Activated CD4-positive, alpha-beta T cell treated with anti-CD3 and anti-CD28 coated beads, Interleukin-2, Interleukin-4, amounts not matched to agents 100 ng/mL and 50 ng/mL, durations not matched to agents 16 hours and 8 hours (primary cell): ENCODE results near the gene MLEC.
"Not testable (repeated sequence)": the region's sequence is repeated elsewhere in the genome, so short reads cannot be mapped to it uniquely, and the experiment has no call there.

Experiments used
- DNase-seq: peaks from one replicate; pipeline ENCODE4 v3.0.0-alpha.2; 2020; ENCODE audit warnings: low spot score

The MLEC gene

DNA sequence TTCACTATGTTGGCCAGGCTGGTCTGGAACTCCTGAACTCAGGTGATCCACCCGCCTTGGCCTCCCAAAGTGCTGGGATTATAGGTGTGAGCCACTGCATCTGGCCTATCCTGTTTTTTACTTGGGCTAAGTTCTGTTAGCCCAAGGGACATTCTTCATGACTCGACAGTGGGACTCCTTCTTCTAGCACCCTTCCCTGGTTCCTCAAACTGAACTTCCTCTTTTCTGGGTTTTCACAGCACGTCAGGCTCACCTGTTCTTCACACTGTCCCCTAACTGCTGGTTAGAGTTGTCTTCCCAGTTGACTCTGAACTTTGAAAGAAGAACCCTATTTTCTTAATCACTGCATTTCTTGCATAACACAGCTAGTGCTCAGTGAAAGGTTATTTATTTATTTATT lies 24.1 kb upstream of the MLEC start:
- no peak for DNase-seq

DNA sequence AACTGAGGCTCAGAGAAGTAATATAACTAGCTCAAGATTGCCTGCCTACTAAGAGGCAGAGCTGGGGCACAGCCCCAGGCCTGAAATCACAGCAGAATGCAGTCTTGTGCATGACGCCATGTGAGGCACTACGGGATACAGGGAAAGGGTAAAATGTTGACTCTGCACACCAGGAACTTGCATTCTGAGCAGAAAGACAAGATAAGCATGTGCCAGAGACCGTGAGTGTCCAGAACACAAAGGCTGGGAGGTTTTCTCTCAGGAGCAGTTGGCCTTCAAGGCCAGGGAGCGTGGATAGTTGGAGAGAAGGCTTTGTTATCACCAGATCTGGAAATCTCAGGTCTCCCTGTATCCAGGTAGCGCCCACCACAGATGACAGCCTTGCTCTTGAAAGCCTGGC lies 23.2 kb upstream of the MLEC start:
- DNase-seq, result no peak

DNA sequence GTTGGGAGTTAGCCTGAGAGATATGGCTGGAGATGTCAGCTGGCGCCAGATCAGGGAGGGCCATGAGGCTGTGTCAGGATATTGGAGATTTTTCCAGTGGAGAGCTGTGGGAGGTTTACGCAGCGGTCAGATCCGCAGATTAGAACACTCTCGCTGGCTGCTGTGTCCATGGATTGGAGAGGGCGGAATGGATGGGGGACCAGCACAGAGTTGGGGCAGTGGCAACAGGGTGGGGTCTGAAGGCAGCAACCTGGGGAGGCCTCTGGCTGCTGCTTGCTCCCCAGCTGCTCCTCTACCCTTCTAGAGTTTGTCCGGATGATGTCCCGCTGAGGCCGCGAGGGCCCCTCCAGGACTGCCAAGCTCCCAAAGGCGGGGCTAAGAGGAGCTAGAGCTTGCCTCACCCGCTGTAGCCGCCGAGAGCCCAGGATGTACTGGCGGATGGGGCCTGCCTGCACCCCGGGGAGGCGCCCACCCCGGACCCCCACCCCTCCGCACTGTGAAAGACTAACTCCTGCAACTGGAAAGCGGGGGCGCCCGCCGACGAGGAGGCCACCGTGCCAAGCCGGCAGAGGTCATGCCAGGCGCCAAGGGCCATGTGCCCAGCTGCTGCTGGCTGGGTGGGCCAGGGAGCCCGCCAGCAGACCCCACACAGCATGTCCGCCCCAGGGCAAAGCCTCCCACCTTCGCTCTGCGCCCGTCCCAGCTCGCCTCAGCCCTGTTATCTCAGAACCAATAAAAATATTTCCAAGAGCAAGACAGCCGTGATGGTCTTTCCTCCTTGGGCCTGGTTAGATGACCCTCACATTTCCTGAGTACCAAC lies 20.2 kb upstream of the MLEC start:
- DNase-seq, result no peak

DNA sequence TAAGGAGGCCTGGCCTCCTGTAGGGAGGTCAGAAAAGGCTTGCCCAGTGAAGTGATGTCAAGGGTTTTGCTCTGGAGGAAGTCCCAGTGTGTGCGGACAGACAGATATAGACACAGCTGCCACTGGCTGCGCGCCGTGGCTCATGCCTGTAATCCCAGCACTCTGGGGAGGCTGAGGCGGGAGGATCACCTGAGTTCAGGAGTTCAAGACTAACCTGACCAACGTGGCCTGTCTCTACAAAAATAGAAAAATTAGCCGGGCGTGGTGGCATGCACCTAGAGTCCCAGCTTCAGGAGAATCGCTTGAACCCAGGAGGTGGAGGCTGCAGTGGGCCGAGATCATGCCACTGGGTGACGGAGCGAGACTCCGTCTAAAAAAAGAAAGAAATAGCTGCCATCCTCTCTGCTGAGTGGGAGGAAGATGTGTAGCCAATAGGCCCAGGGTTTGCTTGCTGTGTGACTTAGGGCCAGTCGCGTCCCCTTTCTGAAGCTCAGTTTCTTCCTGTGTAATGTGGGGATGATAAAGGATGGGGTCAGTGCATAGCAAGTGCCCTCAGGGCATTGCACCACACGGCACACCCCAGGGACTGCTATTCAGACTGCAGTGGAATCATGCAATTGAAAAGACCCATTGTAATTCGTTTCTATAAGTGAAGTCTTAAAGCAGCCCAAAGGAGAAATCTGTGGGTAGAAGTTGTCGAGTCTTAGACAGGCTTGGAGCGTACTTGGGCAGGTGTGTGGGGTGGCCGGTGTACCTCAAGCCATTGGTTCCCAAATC lies 18.7 kb upstream of the MLEC start:
- DNase-seq, result no peak

DNA sequence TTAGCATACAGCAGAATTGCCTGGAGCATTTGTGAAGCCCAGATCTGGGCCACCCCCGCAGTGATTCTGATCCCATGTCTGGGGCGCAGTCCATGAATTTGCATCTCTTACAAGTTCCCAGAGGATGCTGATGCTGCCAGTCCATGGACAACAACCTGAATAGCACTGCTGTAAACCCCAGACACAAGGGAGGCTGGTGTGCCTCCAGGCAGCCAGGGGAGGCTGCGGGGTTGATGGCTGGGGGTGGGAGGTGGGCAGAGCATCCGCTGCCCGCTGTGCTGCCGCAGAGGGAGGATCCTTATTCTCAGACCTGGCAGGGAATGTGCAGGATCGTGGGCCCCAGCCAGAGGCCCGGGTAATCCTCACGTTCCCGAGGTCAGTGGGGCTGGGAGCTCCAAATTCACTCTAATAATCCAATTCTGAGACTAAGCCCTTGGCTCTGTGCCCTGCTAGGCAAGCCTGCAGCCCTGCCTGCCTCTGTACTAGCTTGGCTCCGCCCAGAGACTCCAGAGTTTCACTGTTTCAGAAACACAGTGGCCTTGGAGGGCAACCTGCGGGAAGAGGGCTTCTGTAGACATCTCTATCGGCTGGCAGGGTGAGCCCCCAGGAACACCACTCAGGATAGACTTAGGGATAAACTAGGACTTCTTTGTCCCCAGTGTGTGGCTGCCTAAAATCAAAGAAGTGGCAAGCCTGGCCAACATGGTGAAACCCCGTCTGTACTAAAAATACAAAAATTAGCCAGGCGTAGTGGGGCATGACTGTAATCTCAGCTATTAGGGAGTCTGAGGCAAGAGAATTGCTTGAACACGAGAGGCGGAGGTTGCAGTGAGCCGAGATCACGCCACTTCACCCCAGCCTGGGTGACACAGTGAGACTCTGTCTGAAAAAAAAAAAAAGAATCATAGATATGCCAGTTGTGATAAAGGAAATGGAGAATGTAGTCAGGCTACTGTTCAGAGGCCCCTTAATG lies 17.8 kb upstream of the MLEC start:
- no peak for DNase-seq

DNA sequence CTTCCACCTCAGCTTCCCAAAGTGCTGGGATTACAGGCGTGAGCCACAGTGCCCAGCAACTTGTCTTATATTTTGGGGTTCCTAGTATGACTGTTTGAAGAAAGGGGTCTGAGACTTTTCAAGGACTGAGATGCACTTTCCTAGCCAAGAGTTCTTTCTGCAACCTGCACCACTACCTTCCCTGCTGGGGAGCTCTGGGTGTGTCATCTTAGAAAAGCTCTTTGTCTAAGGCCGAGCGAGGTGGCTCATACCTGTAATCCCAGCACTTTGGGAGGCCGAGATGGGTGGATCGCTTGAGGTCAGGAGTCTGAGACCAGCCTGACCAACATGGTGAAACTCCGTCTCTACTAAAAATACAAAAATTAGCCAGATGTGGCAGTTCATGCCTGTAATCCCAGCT lies 16.7 kb upstream of the MLEC start:
- DNase-seq, result not testable (repeated sequence)

DNA sequence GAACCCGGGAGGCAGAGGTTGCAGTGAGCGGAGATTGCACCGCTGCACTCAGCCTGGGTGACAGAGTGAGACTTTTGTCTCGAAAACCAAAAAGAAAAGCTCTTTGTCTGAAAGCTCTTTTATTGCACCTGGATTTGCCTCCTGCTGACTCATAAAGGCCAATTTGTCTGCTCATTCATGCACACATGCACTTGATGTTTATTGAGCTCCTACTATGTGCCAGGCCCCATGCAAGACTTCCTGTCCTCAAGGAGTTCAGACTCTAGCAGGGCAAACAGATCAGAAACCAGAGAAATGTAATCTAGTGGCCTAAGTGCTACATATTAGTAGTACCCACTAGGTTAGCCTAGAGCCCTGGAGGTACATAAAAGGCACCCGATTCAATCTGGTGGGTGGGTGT lies 16.3 kb upstream of the MLEC start:
- no peak for DNase-seq

DNA sequence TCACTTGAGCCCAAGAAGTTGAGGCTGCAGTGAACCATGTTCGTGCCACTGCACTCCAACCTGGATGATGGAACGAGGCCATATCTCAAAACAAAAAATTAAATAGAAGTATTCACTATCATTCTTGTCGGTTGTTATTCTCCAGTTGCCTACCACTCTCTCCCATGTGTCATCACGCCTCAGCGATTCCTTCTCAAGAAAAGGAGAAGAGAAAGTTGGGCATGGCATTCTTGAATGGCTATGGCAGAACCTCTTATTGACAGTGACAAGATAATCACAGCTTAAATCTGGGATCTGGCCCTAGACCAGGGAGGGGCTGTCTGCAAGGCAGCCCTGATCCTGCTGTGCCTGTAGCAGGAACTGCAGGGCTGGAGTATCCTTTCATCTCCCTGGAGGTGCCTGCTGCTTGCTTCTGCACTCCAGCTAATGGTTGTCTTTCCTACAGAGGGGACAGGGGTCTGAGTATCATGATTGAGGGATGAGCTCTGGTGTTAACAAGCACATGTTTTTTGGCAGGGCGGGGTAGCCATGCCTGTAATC lies 12.8 kb upstream of the MLEC start:
- no peak for DNase-seq

DNA sequence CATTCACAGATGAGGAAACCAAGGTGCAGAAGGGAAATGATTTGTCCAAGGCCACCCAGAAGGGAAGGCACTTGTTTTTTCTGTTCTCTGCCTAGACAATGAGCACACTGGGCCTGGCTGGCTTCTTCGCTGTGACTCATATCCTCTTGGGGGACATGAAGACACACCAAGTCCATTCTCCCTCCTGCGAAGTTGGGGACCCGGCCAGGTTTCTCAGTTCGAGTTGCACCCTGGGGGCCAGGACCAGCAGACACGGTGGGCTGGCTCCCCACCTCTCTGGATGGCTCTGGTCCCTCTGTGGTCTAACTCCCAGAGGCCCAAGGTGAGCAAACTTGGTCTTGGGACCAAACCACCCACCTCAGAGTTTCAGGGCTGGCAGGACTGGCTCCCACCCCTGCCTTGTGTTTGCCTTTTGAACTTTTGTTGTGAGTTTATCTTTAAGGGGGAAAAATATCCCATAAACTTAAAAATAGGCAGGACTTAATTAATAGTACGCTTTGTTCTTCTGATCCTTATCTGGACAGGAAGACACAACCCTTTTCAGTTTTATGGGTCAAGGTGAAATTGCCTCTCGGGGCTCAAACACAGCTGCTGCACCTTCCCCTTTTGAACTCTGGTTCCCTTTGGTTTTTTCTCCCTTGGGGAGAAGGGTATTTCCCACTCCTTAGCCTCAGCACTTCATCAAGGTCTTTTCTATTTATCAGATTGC lies 9.0 kb upstream of the MLEC start:
- DNase-seq, result peak; percentile 67

DNA sequence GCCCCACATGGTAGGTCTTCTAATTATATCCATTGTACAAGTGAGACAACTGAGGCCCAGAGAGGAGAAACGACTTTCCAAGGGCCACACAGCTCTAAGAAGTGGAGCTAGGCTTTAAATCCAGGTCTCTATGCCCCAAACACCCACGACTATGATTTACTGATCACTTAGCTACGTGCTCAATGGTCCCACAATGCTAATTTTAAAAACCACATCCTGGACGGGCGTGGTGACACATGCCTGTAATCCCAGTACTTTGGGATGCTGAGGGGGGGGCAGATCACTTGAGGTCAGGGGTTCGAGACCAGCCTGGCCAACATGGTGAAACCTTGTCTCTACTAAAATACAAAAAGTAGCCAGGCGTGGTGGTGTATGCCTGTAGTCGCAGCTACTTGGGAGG lies 8.4 kb upstream of the MLEC start:
- DNase-seq, result no peak

DNA sequence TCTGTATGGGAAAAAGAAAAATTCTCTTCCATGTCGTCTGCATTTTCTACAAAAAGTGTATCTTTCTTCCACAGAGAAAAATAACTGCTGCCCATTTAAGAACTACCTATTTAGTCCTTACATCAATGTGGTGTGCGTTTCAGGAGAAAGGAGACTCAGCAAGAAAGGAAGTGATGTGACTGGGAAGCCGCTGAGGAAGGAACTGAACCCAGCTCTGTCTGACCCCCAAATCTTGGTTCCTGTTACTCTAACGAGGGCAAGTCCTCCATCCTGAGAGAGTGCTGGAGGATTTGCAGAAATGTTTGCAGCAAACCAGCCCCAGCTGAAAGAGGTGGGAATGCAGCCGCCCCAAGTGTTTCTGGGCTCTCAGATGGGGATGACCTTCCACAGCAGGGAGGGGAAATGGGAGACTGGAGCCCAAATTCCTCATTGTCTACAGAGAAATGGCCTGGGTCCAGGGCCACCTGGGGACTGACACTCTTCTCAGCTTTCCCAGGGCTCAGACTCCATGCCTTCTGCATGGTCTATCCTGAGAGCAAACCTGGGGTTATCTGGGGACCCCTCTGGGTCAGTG lies 6.7 kb upstream of the MLEC start:
- DNase-seq, result no peak

DNA sequence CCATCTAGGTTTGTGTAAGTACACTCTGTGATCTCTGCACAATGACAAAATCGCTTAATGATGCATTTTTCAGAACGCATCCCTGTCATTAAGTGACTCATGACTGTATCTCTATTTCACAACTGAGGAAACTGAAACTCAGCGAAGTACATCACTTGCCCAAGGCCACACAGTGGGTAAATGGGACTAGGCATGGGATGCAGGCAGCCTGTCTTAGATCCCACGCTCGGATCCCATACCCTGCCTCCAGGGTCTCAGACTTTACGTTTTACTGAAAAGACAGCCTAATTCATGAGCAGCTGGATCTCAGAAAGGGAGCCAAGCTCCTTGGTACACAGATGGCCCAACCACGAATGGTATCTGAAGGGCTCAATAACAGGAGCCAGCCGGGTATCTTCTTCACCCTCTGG lies 2.4 kb upstream of the MLEC start:
- DNase-seq, result peak; percentile 81

DNA sequence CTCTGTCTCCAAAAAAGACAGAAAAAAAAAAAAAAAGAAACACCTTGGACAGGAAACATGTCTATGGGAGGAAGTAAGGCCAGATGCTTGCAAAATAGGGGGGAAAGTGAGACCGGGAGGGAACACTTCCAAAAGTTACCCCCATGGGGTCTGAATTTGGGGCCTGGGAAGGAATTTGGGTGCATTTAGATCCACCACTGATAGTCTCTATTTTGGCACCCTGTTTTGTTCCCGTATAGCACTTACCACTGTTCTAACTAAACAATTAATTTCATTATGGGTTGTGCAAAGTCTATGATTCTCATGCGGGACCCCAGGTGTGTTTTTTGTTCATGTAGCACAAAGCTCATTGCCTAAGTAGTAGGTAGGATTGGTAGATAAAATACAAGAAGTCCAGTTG lies 1.4 kb upstream of the MLEC start:
- DNase-seq, result no peak

DNA sequence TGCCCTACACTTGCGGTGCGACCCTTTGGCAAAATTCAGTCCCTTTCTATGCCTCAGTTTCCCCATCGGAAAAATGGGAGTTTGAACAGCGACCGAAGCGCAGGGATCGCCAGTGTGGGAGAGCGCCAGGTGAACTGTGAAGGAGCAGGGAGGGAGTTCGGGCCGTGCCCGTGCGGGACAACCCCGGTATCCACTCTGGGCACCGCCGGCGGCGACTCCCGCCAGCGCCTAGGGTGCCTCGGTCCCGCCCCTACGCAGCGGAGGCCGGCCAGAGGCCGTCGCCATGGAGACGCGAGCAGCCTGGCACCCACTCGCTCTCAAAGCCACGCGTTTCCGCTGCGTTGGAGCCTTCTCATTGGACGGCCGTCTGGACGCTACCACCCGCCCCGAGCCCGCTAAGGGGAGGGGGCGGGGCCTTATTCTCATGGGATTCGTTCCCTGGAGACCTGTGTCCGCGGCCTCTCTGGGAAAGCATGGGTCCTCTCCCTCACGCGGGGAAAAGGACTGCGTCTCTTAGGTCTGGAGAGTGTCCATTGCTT lies 729 bp upstream of the MLEC start:
- DNase-seq, result peak; percentile 98

DNA sequence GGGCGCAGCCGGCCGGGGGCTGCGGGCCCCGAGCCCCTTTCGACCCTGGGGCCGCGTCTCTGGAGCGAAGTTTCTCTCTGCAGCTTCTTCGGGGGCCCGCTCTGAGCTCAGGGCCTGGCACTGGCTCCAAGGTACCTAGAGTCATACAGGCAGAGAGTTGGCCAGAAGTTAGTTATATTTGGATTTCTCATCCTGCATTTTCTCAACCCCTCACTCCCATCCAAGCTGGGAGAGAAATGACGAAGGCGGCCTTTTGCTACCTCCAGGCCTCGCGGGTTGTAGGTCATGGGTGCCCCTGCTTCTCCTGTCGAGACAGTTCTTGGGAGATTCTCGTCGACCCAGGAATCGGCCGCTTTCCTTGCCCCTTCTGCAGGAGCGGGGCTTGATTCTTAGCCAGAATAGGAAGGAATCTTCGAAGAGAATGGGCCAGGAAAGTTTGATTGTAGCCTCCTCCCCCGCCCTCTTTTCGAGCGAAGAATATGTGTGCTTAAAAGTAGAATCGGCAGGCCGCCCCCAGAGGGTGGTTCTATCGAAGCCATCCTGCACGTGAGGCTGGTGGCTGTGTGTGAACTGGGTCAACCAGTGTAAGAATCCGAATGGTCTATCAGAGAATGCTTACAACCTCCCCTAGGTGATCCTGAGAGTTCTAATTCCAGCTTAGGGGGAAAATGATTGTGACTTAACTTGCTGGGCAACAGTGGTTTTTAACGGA lies 785 bp downstream of the MLEC start:
- no peak for DNase-seq

DNA sequence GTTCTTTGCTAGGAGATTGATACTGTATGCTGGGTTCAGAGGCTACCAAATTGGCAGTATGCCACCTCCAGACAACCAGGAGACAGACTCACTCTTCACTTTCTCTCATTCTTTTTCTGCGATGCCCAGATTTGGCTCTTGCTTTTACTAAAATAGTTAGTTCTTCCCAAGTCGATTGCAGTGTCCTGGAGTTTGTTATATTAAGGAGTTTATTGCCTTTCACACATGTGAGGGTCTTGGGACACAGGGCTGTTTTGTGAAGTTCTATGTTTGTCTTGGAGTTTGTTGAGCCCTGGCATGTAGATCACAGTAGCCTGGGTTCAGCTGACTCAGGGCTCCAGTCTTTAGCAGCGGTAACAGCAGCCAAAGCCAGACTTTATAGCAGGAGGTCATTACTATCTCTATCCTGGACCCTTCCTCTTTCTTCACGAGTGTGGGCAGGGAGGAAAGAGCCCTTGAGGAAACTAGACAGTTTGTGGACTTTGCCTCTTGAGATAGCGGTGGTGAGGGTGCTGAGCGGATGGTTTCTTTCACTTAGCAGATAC lies 1.6 kb downstream of the MLEC start:
- no peak for DNase-seq

DNA sequence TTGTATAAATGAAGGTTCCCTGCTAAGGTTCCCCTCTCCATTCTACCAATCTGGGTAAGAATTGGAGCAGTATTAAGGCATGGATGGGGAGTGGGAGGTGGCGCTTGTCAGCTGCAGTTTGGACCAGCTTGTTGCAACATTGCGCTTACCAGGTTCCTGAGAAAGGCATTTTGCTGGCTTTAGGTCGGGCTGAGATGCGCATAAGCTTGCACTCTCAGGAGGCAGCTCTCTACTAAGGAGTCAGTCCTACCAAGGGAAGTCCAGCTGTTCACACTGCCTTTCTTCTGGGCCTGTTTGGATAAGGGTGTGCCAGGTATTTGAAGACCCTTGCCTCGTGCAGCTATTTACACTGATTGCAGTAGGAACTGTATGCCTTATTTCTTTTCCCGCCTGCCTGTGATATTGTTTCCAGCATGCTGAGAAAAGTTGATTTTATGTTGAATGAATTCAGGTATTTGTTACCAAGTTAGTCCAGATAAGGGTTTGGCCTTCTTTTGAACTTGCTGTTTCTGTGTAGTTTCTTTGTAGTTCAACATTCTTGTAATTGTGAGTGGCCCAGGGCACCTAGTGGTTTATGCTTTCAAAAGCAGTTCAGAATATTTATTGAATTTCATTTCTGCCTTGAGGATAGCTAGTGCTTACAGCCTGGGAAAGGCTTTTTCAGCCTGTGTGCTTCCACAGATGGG lies 2.6 kb downstream of the MLEC start:
- no peak for DNase-seq

DNA sequence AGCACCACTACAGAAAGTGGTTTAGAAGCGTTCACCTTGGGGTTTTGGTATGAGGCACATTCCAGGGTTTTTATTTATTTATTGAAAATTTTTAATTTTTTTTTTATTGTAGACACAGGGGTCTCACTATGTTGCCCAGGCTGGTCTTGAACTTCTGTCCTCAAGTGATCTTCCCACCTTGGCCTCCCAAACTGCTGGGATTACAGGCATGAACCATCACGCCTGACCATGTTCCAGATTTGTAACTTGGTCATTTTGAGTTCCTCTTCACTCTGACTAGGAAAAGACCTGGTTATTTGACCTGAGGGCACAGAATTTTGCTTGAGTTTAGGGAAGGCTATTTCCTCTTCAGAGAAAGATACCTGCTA lies 3.1 kb downstream of the MLEC start:
- no peak for DNase-seq

DNA sequence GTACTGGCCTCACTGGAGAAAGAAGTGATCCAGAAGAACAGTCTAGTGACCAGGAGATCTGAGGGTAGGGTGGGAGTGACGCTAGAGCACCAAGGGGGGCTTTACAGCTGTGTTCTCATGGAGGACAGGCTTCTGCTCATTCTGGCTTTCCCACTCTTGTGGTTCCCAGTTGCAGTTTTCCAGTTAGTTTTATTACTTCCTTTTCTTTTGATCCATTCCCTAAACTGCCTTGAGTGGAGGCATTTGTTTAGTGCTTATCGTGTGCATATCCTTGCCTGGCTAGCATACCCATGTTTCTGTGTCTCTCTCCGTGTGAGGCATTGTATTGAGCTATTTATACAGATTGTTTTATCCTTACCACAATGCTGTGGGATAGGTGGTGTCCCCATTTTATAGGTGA lies 4.0 kb downstream of the MLEC start:
- DNase-seq, result no peak
